HG03342 (cell line): ENCODE measurements around the gene SNUPN.
A peak's percentile ranks its signal among the peaks of the same experiment; 100 is the strongest.
"Not testable (repeated sequence)": the region's sequence is repeated elsewhere in the genome, so short reads cannot be mapped to it uniquely, and the experiment has no call there.

Source experiments
- ATAC-seq: cut with Tn5 transposase; IDR thresholded peaks from one replicate; pipeline ENCODE4 v1.9.1; 2021; ENCODE audit warnings: mild to moderate bottlenecking, moderate library complexity; ENCODE audit not compliant: unreplicated experiment

The SNUPN gene

DNA sequence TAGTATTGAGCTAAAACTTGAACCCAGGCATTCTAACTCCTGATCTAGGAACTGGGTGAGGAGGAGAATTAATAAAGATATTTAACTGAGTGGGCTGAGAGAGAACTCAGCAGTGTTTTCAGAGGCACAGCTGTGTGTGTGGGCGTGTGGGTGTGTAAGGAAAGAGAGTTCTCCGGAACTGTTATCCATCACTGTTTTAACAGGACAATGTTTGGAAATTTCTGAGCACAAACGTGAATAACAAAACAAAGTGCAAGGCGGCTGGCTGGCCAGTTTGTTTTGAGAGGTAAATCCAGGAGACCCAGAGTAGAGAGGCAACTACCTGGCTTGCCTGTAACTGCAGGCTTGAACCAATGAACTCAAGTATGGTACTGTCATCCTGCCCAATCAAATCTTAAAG is 41.4 kb downstream of the SNUPN start:
- ATAC-seq = no peak

DNA sequence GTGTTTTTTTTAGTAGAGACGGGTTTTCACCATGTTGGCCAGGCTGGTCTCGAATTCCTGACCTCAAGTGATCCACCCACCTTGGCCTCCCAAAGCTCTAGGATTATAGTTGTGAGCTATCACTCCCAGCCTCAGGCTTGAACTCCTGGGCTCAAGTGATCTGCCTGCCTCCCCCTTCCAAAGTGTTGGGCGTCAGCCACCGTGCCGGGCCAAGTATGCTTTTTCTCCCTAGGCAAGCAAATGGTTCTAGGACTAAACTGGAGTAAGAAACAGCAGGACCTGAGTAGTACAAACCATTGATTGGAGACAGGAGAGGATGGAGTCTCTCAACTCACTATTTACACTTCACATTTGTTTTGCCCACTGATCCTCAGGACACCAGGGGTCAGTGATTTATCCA is 41.8 kb downstream of the SNUPN start:
- ATAC-seq = no peak

GRCh38 chr15:75582943-75583342 is 42.6 kb downstream of the SNUPN start:
- ATAC-seq = not testable (repeated sequence)

- ATAC-seq = peak; percentile 64
Measured at GRCh38 chr15:75578948-75579920, 46.3 kb downstream of the SNUPN start, which contains the start of gene PTPN9. Gene PTPN9 (minus strand): TSS chr15:75579315. CDS start chr15:75578776, 539 bp downstream.

DNA sequence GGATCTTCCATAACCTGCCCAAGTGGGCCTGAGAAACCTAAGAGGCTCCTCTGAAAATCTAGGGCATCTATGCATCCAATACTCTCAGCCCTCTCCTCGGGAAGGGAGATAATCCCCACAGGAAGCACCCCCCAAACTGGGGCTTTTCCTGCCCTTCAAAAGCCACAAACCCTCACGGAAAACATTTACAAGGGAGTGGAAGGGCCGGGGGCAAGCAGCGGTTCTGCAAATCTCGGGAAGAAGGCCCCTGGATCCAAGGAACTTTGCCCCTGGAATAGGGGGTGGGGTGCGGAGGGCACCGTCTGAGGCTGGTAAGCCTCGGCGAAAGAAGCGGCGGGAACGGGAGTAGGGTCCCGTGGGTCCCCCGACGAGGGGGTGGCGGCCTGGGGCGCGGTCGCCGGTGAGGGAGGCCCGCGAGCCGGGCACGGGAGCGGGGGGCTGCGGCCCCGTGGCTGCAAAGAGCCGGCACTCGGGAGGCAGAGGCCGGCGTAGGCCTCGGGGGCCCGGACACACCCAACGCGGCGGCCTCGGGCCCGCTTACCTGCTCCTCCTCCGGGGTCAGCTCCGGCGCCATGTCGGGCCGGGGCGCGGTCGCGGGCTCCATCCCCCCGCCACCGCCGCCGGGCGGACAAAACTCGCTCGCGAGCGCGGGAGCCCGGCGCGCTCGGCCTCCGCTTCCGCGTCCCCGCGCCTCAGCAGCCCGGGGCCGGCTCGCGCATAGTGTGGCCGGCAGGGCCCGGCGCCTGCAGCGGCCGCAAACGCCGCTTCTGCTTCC is 47.2 kb downstream of the SNUPN start:
- no peak for ATAC-seq

- ATAC-seq = no peak
Measured at GRCh38 chr15:75577401-75578172, 47.9 kb downstream of the SNUPN start.

- no peak for ATAC-seq
Measured at GRCh38 chr15:75573648-75574384, 51.7 kb downstream of the SNUPN start.

GRCh38 chr15:75570126-75570845 is 55.2 kb downstream of the SNUPN start:
- no peak for ATAC-seq

DNA sequence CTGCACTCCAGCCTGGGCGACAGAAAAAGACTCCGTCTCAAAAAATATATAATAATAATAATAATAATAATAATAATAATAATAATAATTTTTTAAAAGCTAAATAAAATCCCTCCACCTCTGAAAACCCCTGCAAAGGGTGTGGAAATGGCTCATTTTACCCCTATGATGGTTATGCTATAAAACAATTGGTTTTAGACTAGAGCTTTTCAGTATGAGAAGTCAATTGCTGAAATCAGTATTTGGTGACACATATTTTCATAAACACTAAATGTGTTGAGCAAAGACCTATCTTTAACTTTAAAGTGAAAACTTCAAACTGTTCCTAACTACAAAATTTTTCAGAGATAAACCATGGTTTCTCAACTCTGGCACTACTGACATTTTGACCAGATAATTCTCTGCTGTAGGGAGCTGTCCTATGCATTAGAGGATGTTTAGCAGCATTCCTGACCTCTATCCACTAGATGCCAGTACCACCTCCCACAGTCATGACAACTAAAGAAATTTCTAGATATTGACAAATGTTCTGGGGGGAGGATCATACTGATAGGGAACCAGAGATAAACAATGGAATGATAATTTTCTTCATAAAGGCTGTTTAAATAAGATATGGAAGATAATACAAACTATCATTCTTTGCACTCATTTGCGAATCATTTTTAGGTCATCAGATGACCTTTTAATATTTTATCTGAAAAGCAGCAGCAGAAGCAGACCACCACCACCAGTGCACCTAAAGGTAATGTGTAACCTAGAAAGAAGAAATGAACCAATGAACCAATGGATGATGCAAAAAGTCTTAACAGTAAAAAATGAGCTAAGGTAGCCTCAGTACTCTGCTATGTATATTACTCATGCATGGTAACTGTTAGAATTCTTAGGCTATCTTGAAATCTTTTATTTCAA is 60.2 kb downstream of the SNUPN start:
- no peak for ATAC-seq

DNA sequence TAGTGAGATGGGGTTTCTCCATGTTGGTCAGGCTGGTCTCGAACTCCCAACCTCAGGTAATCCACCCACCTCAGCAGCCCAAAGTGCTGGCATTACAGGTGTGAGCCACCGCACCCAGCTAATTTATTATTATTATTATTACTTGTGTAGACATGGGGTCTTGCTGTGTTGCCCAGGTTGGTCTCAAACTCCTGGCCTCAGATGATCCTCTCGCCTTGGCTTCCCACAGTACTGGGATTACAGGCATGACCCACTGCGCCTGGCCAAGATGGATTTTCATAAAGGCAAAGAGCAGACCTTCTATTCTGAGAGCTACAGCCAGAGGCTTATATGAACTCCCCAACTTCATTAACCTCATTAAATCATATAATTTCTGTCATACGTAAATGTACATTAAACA is 63.6 kb downstream of the SNUPN start:
- no peak for ATAC-seq

- ATAC-seq = not testable (repeated sequence)
Measured at GRCh38 chr15:75559360-75559759, 66.2 kb downstream of the SNUPN start.

GRCh38 chr15:75558955-75559354 is 66.6 kb downstream of the SNUPN start:
- not testable (repeated sequence) for ATAC-seq

- no peak for ATAC-seq
Measured at GRCh38 chr15:75554717-75555116, 70.8 kb downstream of the SNUPN start.

- ATAC-seq = no peak
Measured at GRCh38 chr15:75553659-75554058, 71.9 kb downstream of the SNUPN start.

DNA sequence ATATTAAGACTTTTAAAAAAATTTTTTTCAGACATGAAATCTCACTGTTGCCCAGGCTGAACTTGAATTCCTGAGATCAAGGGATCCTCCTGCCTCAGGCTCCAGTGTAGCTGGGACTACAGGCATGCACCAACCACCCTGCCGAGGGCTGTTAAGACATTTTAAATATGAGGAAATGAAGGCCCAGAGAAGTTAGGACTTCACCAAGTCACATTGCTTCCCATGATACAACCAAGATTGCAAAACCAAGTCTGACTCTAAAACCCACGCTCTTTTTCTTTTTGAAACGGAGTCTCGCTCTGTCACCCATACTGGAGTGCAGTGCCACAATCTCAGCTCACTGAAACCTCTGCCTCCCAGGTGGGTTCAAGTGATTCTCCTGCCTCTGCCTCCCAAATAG is 74.4 kb downstream of the SNUPN start:
- ATAC-seq = no peak
